Endometrial microvascular endothelial cells (primary cell): ENCODE data around the gene ZNF8. TPM values are rescaled to one million over a fixed set of nuclear protein-coding genes. Genes with fewer than 3 reads are reported as not detected.
"Not testable (repeated sequence)": the region's sequence is repeated elsewhere in the genome, so short reads cannot be mapped to it uniquely, and the experiment has no call there.

ENCODE experiments used
- in situ Hi-C: cut with HindIII; loops from 2 replicates; pipeline ENCODE4 v1.10.0; 2017; ENCODE audit warnings: low sequenced_read_pairs, low pct_unique_long_range_greater_than_20kb; ENCODE audit errors: inconsistent ontology term
- total RNA-seq: library from RNA; depleted of rRNA; stranded (reverse); fragments of >200 nt; gene quantifications from one replicate; pipeline ENCODE4 v1.2.3, GENCODE V29; 2015; ENCODE audit errors: inconsistent ontology term

The ZNF8 gene
- total RNA-seq, 1 donor from 2014 or later, result 2.9 TPM

DNA sequence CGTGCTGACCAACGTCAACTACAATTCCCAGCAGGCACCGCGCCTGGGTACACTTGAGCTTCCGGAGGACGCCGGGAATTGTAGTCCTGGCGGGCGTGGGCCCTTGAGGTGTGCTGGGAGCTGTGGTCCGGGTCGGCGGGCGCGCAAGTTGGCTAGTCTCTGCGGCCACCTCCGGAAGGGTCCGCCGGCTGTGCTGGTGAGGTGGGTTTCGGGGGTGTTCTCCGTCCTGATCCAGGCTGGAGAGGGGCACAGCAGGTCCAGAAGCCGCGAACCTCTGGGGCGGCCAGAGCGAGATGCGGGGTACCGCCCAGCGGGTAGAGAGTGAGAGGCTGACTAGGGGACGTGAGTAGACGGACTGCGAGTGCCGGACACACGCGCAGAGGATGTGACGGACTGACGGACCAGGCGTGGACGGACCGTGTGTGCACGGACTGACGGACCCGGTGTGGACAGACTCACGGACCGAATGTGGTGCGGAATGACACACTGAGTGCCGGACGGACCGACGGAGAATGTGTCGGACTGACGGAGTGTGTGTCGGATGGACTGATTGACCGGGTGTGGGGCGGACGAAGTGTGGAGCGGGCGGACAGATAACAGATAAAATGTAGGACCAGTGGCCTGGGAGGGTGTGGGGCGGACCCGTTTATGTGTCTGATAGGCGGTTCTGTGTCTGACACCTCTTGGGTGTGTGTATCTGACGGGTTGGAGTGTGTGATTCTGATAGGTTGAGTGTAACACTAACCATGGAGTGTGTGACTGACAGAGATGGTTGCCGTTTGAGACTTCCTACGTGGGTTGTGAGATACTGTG lies 48.4 kb downstream of the ZNF8 start, which contains the start of gene ZSCAN22:
Gene ZSCAN22 (plus strand): TSS at position 81 of the 813 bp plus-strand sequence. CDS start 7,809 bp downstream, outside the sequence.
- in situ Hi-C loops, result no loop called here

DNA sequence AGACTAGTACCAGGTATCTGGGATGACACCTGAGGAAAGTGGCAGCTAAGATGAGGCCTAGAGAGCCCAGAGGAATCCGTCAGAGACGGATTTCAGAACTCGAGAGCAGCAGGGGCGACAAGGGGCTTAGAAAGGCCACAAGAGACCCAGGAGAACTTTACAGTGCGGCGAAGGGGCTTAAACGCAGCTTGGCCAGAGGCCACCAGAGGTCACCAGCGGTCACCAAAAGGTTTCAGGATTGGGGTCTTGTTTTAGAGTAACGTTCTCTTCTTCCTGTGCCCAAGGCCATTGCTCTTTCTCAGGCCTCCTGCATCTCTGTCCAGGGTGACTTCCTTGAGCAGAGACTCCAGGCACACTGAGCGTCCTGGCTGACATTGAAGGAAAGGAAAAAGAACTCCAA lies 50.2 kb downstream of the ZNF8 start:
- in situ Hi-C loops, result no loop called here

DNA sequence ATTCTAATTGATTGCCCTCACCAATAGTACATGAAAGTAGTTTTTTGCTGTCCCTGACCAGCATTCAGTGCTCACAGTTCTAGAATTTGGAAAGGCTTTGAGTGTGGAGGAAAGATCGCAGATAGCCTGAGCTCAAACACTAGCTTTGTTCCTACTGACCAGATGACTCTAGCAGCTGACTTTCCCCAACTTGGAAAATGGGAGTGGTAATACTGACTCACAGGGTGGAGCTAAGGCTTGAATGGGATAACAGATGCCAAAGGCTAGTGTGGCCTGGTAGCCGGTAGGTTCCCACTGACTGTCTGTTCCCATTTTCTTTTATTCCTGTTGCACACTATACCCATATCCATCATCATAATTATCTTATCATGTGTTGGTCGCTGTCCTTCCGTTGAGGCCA lies 51.7 kb downstream of the ZNF8 start:
- in situ Hi-C loops, result no loop called here

DNA sequence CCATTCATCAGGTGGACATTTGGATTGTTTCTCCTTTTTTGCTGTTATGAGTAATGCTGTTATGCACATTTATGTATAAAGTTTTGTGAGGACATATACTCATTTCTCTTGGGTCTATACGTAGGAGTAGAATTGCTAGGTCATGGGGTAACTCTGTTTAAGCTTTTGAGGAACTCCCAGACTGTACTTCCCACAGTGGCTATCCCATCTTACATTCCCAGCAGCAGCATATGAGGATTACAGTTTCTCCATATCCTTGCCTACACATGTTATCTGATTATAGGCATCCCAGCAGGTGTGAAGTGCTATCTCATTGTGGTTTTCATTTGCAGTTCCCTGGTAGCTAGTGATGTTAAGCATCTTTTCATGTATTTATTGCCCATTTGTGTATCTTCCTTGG lies 53.9 kb downstream of the ZNF8 start:
- in situ Hi-C loops, result no loop called here

DNA sequence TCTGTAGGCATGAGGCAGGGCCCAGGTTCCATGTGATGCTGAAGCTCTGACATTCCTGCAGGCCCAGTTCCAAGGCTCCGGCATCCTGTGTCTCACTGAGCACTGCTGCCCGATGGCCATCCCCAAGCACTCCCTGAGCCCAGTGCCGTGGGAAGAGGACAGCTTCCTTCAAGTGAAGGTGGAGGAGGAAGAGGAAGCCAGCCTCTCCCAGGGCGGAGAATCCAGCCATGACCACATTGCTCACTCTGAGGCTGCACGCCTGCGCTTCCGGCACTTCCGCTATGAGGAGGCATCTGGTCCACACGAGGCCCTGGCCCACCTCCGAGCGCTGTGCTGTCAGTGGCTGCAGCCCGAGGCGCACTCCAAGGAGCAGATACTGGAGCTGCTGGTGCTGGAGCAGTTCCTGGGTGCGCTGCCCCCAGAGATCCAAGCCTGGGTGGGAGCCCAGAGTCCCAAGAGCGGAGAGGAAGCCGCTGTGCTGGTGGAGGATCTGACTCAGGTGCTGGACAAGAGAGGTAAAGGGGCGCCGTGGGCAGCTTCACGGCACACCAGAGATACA lies 56.0 kb downstream of the ZNF8 start:
- in situ Hi-C loops, result no loop called here

DNA sequence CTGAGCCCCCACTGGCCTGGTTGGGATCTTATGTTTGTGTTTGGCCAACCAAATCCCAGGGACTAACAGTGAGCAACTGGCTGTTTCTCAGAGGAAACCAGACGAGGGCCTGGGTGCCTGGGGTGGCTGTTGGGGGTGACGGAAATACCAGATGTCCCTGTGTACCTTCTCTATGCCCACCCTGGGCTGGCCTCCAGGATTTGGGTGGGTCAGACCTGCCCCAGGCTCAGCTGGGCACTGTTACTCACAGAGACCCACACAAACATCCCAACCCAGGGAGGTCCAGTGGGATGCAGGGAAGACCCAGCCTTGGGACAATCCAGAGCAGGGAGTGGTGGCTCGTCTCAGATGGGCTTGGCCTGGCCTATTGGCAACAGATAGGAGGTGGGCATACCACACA lies 56.9 kb downstream of the ZNF8 start:
- in situ Hi-C loops, result no loop called here

DNA sequence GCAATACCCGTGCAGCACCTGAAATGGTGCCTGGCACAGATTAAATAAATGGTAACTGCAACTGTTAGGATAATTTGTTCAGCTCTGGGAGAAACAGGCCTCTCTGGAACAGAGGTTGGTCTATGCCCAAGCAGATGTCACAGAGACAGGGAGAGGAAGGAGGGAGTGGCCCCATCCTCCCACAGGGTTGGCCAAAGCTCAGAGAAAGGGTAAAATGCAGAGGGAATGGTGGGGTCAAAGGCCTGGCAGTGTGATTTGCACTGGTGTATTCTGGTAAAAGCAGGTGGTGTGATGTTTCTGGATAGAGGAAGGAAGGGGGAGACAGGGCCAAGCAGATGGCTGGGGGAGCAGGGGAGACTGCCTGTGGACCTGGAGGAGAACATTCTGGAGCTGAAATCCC lies 57.5 kb downstream of the ZNF8 start:
- in situ Hi-C loops, result no loop called here

DNA sequence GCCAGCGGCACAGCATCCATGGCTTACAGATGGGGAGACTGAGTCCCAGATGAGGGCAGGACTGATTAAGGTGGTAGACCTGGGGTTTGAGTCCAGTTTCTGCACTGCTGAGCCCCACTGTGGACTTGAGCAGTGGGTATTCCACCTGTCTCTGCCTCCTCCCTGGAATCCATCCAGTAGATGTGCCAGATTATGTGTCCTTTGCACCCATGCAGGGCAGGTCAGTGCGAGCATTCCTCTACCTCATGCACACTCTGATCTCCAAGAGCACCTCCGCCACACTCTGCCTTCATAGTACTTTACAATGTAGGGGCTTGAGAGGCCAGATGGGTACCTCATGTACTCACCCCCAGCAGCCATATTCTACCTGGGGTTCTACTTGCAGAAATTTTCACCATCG lies 58.1 kb downstream of the ZNF8 start:
- in situ Hi-C loops, result no loop called here

DNA sequence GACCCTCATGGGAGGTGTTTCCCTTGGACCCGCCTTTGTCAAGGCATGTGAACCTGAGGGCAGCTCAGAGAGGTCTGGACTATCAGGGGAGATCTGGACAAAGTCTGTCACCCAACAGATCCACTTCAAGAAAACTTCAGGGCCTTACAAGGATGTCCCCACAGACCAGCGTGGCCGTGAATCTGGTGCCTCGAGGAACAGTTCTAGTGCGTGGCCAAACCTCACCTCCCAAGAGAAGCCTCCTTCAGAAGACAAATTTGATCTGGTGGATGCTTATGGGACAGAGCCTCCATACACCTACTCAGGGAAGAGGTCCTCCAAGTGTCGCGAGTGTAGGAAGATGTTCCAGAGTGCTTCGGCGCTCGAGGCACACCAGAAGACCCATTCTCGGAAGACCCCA lies 59.6 kb downstream of the ZNF8 start:
- in situ Hi-C loops, result no loop called here

DNA sequence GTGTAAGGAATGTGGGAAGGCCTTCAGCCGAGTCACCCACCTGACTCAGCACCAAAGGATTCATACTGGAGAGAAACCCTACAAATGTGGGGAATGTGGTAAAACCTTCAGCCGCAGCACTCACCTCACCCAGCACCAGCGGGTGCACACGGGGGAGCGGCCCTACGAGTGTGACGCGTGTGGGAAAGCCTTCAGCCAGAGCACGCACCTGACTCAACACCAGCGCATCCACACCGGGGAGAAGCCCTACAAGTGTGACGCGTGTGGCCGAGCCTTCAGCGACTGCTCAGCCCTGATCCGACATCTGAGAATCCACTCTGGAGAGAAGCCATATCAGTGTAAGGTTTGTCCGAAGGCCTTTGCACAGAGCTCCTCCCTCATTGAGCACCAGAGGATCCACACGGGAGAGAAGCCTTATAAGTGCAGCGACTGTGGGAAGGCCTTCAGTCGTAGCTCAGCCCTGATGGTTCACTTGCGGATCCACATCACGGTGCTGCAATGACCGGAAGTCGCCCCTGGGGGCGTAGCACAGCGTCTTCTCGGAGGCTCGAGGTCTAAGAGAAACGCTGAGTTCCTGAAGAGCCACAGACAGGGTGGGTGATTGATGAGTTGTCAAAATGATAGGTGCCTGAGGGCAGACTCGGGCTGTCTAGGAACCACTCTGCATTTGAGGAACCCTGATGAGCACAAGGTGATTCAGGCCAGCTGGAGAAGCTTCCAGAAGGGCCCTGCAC lies 60.2 kb downstream of the ZNF8 start:
- in situ Hi-C loops, result no loop called here

DNA sequence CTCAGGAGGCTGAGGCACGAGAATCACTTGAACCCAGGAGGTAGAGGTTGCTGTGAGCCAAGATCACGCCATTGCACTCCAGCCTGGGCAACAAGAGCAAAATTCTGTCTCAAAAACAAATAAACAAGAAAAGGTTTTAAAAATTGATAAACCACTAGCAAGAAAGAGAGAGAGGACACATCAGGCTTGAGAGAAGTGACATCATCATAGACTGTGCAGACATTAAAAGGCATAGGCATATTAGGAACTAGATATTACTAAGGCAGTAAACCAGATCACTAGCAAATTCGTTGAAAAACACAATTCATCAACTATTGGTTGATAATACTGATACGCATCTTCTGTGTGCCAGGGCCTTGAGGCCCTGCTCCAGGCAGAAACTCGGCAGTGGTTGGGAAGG lies 66.8 kb downstream of the ZNF8 start:
- in situ Hi-C loops, result no loop called here

DNA sequence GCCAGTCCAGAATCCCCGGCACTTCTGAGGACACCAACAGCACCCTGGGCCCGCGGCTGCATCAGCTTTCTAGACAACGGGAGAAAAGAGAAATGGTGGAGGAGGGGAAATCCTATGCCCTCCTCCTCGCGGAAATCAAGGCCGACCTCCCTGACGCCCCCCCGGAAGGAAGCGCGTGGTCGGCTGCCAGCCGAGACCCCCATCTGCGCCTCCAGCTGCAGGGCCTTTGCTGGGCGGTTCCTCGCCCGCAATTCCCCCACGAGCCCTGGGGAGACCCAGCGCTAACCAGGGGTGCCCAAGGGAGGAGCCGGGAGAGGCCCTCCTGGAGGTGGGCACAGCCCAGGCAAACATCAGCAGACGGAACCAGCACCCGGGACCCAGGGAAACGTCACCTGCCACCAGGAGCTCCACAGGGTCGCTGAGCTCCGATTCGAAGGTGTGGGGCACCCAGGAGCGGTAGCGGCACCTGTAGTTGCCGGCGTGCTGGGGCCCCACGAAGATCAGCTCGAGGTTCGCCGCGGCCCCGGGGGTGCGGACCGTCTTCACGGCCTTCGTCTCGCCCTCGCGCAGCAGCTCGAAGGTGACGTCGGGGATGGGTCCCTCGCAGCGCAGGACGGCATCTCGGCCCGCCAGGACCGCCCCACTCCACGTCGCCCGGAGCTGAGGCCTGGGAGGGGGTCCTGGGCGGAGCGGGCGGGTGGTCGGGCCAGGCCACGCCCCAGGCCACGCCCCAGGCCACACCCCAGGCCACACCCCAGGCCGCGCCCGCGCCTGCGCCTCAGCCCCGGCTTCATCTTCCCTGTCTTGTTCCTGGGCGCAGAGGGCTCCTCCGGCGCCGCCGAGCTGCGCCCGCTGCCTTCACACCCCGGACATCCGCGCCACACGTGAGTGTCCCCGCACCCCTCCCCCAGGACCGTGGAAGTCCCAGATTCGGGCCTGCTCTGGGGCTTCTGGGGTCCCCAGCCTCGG lies 68.5 kb downstream of the ZNF8 start:
- in situ Hi-C loops, result no loop called here

DNA sequence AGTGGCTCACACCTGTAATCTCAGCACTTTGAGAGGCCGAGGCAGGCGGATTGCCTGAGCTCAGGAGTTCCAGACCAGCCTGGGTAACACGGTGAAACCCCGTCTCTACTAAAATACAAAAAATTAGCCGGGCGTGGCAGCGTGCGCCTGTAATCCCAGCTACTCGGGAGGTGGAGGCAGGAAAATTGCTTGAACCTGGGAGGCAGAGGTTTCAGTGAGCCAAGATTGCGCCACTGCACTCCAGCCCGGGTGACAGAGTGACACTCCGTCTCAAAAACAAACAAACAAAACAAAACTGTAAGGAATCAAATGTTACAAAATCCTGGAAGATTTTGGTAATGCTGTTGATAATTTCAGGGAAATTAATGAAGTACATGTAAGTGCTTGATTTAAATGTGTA lies 69.3 kb downstream of the ZNF8 start:
- in situ Hi-C loops, result not testable (repeated sequence)

DNA sequence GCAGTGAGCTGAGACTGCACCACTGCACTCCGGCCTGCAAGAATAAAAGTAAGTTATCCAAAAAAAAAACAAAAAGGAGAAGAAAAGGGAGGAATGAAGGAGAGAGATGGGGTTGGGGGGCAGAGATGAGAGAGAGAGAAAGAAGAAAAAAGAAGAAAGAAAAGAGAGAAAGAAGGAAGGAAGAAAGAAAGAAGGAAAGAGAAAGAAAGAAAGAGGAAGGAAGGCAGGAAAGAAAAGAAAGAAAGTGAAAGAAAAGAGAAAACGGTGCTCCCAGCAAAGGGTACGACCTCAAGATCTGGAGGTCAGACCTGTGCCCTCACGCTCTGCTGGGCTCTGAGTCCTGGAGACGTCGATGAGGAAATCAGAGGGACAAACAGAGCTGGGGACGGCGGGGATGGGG lies 70.8 kb downstream of the ZNF8 start:
- in situ Hi-C loops, result no loop called here

DNA sequence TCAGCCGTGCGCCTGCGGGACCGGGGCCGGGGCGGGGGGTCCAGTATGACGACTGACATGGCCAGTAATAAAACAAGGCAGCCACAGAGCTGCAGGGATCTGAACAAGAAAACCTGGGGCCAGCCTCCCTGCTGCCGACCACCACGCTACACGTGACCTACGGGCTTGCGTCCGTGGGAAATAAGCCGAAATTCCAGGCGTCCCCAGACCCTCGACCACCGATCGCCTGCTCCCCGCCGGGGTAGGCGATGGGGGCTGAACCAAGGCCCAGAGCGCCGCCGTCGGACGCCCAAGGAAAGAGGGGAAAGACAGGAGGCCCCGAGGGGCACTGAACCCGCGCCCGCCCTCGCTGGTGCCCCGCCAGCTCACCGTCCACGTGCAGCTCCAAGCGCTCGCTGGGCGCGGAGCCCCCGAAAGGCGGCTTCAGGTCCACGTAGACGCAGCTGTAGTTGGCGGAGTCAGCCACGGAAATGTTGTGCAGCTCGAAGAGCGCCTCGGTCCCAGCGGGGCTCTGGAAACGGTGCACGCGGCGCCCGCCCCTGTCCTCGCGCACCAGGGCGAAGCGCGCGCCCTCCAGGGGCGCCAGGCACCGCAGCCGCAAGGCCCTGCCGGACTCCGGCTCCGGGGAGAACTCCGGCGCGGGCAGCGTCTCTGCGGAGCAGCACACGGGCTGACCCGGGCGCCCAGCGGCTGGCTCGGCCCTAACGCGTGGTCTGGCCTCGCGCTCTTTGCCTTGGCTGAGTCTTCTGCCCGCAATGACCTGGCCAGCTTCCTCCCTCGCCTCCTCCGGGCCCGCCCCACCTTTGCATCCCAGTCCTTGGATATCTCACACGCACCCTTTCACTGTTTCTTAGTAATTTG lies 71.5 kb downstream of the ZNF8 start:
- in situ Hi-C loops, result no loop called here

DNA sequence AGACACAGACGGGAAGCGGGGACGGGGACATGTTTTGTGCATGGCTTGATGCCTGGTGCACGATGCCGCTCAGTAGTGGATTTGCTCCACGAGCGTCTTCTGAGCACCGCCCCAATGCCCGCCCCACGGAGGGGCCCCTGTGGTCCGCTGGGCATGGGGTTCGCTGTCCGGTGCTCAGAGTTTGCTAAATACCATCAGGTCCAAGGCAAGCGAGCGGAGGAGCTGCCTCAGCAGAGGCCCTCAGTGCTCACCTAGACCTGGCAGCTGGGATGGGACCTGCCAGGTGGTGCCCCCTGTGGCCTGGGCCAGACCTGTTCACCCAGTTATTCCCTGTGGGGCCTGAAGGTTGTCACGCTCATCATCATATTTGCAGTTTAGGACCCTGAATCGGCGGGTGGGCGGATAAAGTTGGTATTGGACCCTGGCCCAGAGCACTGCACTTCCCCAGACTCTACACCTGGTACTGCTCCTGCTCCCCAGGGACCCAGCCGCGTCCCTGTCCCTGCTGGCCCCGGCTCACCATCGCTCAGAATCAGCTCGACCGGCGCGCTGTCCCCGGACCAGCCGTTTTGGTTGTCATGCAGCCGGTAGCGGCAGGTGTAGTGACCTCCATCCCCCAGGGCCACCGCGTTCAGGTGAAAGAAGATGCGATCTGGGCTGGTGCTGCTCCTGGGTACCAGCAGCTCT lies 72.3 kb downstream of the ZNF8 start:
- in situ Hi-C loops, result no loop called here

DNA sequence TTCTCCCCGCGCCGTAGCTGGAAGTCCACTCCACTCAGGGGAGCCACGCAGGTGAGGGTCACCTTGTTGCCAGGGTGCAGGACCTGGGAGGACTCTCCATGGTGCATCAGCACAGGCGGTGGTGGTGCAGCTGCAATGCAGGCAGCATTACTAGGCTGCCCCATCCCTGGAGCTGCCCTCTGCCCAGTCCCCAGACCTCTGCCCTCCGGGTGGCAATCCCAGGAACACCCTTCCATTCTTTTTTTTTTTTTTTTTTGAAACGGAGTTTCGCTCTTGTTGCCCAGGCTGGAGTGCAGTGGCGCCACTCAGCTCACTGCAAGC lies 72.8 kb downstream of the ZNF8 start:
- in situ Hi-C loops, result no loop called here
